GM18508 (cell line): ENCODE data around the gene STK11IP.

ENCODE experiments used
- ATAC-seq: cut with Tn5 transposase; IDR thresholded peaks from one replicate; pipeline ENCODE4 v1.9.1; 2021; ENCODE audit warnings: moderate number of reproducible peaks; ENCODE audit not compliant: insufficient read depth, unreplicated experiment

STK11IP gene

GRCh38 chr2:219561179-219562048 is 36.2 kb upstream of the STK11IP start:
- no peak for ATAC-seq

- no peak for ATAC-seq
Measured at GRCh38 chr2:219562049-219563020, 35.3 kb upstream of the STK11IP start.

GRCh38 chr2:219563271-219563928 is 34.3 kb upstream of the STK11IP start:
- ATAC-seq: no peak

GRCh38 chr2:219565130-219566080 is 32.3 kb upstream of the STK11IP start:
- ATAC-seq: no peak

- ATAC-seq: no peak
Measured at GRCh38 chr2:219566640-219567039, 31.0 kb upstream of the STK11IP start.

GRCh38 chr2:219567131-219567530 is 30.5 kb upstream of the STK11IP start:
- no peak for ATAC-seq

- no peak for ATAC-seq
Measured at GRCh38 chr2:219567791-219568361, 29.8 kb upstream of the STK11IP start.

- no peak for ATAC-seq
Measured at GRCh38 chr2:219569041-219569440, 28.6 kb upstream of the STK11IP start.

GRCh38 chr2:219569635-219570034 is 28.0 kb upstream of the STK11IP start:
- ATAC-seq: no peak

GRCh38 chr2:219570194-219570923 is 27.3 kb upstream of the STK11IP start:
- ATAC-seq: no peak

- ATAC-seq: no peak
Measured at GRCh38 chr2:219570924-219571310, 26.7 kb upstream of the STK11IP start.

GRCh38 chr2:219571311-219572236 is 26.1 kb upstream of the STK11IP start, which contains the start of gene OBSL1:
Gene OBSL1 (minus strand): TSS chr2:219571539. CDS start chr2:219571232, 307 bp downstream.
- ATAC-seq: no peak

- no peak for ATAC-seq
Measured at GRCh38 chr2:219572237-219573001, 25.2 kb upstream of the STK11IP start, which contains the start of gene INHA. Gene INHA (plus strand): TSS chr2:219572310. CDS start chr2:219572375, 65 bp downstream.

- ATAC-seq: no peak
Measured at GRCh38 chr2:219573166-219573565, 24.5 kb upstream of the STK11IP start.

- ATAC-seq: no peak
Measured at GRCh38 chr2:219574484-219575311, 23.0 kb upstream of the STK11IP start.
